GM12865 (cell line): ENCODE measurements around the gene BTD.

ENCODE experiments used
- DNase-seq: peaks from one replicate; pipeline ENCODE4 v3.0.0; 2010; ENCODE audit warnings: low read depth
- H3K4me3 ChIP-seq: 2 replicates; pipeline ENCODE4 v1.5.1; 2011; ENCODE audit warnings: mild to moderate bottlenecking, low read depth, low read length, control low read depth
- TF ChIP-seq, protein P1 (sequence below): IDR thresholded peaks from 2 replicates; pipeline ENCODE4 v1.5.1; 2011; ENCODE audit warnings: low read length, control low read depth, low read depth, inconsistent platforms; ENCODE audit not compliant: insufficient read depth; ENCODE audit errors: missing control alignments

The BTD gene

DNA sequence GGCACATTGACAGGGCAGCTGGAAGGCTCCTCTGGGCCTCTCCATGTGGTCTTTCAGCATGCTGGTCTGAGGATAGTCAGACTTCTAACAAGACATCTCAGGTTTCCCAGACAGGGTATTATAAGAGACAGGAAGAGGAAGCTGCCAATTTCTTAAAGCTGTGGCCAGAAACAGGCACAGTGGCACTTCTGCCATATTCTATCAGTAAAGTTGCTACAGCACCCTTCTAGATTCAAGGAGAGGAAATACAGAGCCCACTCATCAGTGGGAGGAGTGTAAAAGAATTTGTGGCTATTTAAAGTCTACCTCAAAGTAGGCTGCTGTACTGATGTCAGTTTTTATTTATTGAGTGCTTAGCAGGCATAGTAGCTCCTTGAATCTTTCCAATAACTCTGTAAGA is 55.5 kb downstream of the BTD start:
- H3K4me3 ChIP-seq: no peak overlapping the region
- no peak for DNase-seq
- TF ChIP-seq, protein P1, sequence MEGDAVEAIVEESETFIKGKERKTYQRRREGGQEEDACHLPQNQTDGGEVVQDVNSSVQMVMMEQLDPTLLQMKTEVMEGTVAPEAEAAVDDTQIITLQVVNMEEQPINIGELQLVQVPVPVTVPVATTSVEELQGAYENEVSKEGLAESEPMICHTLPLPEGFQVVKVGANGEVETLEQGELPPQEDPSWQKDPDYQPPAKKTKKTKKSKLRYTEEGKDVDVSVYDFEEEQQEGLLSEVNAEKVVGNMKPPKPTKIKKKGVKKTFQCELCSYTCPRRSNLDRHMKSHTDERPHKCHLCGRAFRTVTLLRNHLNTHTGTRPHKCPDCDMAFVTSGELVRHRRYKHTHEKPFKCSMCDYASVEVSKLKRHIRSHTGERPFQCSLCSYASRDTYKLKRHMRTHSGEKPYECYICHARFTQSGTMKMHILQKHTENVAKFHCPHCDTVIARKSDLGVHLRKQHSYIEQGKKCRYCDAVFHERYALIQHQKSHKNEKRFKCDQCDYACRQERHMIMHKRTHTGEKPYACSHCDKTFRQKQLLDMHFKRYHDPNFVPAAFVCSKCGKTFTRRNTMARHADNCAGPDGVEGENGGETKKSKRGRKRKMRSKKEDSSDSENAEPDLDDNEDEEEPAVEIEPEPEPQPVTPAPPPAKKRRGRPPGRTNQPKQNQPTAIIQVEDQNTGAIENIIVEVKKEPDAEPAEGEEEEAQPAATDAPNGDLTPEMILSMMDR: no peak

DNA sequence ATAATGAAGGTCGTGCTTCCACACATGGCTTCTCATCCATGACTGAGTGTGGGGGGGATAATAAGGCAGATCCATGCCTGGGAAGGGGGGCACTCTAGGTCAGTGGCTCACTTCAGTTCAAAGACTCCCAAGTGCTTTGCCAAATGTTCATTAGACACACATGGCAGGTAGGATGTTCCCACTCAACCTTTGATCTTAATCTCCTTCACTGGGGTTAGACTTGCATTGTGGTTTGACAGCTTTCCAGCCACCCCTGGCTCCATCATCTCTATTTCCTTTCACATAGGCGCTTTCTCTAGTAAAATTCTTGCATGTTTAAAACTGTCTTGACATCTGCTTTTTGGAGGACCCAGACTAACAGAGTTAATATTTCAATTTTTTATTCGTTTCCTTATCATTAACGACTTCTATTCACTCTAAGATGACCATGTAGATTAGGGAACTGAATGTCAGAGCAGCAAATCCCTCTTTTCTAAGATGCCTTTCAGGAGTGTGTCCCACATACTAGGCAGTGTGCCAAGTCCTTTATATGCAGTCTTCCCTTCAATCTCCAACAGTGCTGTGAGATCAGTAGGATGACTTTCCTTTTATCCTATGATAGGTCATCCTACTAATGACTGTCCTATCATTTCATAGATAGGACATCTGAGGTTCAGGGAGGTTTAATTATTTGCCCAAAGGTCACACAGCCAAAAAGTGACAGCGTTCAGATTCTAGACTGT is 57.9 kb downstream of the BTD start:
- DNase-seq: no peak
- TF ChIP-seq, protein P1: no peak
- no peak overlapping the region for H3K4me3 ChIP-seq

DNA sequence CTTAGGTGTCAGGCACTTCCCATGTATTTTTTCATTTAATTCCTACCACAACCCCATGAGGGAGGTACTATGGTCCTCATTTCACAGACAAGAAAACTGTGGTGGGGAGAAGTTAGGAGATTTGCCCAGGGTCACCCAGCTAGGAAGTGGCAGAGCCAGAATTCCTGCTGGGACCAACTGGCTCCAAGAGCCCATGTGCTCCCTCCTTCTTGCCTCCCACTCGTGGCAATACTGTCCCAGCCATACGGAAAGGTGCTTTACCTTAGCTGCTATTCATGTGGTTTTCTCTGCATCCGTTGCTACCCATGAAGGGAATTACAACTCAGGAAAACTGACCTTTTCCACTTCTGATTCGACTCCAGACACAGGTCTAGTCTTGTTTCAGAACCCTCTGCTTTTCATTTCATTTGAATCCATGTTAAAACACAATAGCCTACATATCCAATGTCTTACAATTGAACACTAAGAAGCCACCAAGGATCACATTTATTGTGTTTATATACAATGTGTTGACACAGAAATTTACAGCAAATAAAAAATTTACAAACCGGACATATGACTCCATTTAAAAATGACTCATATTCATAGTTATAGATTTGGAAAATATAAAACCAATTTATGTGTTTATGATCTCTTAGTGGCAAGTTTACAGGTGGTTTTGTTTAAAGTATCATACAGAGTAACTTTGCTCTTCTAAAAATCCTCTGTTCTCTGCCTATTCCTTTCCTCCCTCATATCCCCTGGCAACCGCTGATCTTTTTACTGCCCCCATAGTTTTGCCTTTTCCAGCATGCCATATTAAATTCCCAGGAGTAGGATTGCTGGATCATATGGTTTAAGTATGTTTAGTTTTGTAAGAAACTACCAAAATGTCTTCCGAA is 58.8 kb downstream of the BTD start:
- TF ChIP-seq, protein P1: no peak
- DNase-seq: no peak
- H3K4me3 ChIP-seq: no peak overlapping the region

DNA sequence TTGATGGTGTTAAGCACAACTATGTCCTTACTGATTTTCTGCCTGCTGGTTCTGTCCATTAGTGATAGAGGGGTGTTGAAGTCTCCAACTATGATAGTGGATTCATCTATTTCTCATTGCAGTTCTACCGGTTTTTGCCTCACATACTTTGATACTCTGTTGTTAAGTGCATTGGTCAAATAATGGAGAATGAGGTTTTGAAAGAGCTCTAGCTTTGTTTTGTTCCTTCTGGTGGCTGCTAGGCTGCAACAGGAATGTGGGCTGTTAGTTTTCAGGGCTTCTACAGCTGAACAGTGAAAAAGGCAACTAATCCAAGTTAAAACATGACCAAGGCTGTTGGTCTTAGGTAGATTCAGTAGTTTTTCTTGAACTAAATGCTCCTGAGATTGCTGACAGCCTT is 62.6 kb downstream of the BTD start:
- TF ChIP-seq, protein P1: no peak
- no peak for DNase-seq
- no peak overlapping the region for H3K4me3 ChIP-seq

DNA sequence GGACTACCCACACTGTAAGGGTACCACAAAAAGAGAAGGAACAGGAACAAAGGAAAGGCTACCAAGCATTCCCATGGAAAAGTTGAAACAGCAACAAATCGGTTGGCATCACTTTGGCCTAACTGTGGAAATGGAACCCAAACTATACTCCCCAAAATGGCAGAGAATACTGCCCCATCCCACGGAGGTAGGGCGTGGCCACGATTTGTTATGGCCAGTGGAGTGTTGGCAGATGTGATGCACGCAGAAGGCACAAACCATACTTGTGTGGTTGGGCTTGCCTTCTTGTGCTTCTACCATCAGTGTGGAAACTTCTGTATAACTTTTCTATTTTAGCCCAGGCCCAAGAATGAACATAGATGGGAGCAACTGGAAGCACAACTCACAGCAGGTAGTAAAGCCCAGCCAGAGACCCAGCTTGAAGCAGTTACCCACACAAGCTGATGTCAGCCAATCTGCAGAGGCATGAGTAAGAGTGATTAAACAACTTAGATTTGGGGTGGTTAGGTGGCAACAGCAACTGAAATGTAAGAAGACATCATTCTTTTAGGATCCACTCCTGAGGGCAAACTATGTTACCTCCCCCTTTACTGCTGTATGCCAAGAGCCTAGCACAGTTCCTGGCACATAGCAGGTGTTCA is 64.1 kb downstream of the BTD start:
- no peak overlapping the region for H3K4me3 ChIP-seq
- TF ChIP-seq, protein P1: no peak
- DNase-seq: no peak

DNA sequence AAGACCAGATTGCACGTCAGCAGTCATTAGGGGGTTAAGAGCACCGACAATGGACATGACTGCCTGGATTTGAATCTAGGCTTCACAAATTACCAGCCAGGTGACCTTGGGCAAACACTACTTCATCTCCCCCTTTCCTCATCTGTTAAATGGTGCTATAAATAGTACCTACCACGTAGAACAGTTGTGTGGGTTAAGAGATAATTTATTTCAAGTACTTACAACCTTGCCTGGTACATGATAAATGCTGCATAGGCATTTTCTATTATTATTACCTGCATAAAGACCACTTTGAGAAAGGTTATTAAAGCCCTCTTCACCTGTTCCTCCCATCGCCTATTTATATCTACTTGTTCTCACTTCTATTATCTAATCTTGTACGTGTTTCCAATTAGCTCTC is 64.7 kb downstream of the BTD start:
- TF ChIP-seq, protein P1: no peak
- no peak overlapping the region for H3K4me3 ChIP-seq
- no peak for DNase-seq
